Activated CD8-positive, alpha-beta memory T cell treated with anti-CD3 and anti-CD28 coated beads for 36 hours (primary cell): ENCODE data around the gene HDAC5. TPM values are rescaled to one million over a fixed set of nuclear protein-coding genes. Genes with fewer than 3 reads are reported as not detected.
"Not testable (repeated sequence)": the region's sequence is repeated elsewhere in the genome, so short reads cannot be mapped to it uniquely, and the experiment has no call there.

Experiments
- CTCF ChIA-PET: fragments of 350-600 bp; sonication (Branson Sonifier 250); formaldehyde crosslinking; loops from one replicate; lab custom pipeline; 2021; ENCODE audit warnings: antibody characterized with exemption; lab: Charles Lee
- POLR2A ChIA-PET: fragments of 350-600 bp; sonication (Branson Sonifier 250); formaldehyde crosslinking; loops from one replicate; lab custom pipeline; 2021; ENCODE audit warnings: antibody characterized with exemption; lab: Charles Lee
- total RNA-seq, 2 experiments: library from RNA; stranded (reverse); gene quantifications; one replicate each; pipeline ENCODE4 v1.2.3, GENCODE V29; 2021

HDAC5 gene
- total RNA-seq: 10 to 100 TPM; 18.9 to 20.7 TPM

GRCh38 chr17:44123356-44124117 lies at the start of gene HDAC5:
TSS of gene HDAC5 (minus strand) at chr17:44123641. CDS start at chr17:44117515, 6,126 bp downstream.
- CTCF ChIA-PET: interaction anchor here (0.5 to 1.6 kb wide), 15 partner anchors 8 to 434 kb away, joined by 3 to 9 read pairs (median 3); partner anchors contain the start of genes FZD2, HROB, TMEM101 and TMUB2
- POLR2A ChIA-PET: interaction anchor here (0.6 to 1.7 kb wide), 8 partner anchors 15 to 763 kb away, joined by 3 to 7 read pairs (median 4); partner anchors contain the start of genes HROB, LSM12 and TMUB2

GRCh38 chr17:44171931-44172455 lies 48.6 kb upstream of the HDAC5 start:
- ChIA-PET CTCF (no interaction called here), POLR2A (interaction anchor here (0.6 kb wide), 1 partner anchor 259 kb away, joined by 3 read pairs; no protein-coding TSS in a partner anchor)

- ChIA-PET POLR2A (interaction anchor here (0.6 kb wide), 3 partner anchors 11 to 43 kb away, joined by 3 read pairs; no protein-coding TSS in a partner anchor), CTCF (interaction anchor here (1.3 to 1.7 kb wide), 3 partner anchors 30 to 227 kb away, joined by 4 to 6 read pairs (median 5); no protein-coding TSS in a partner anchor)
Measured at GRCh38 chr17:44170499-44171201, 47.2 kb upstream of the HDAC5 start, which contains the start of gene ASB16. TSS of gene ASB16 (plus strand) at chr17:44170704. CDS start at chr17:44170790, 86 bp downstream.

- CTCF ChIA-PET: interaction anchor here (1.3 to 1.7 kb wide), 3 partner anchors 29 to 227 kb away, joined by 4 to 6 read pairs (median 5); no protein-coding TSS in a partner anchor
- POLR2A ChIA-PET: no interaction called here
Measured at GRCh38 chr17:44170135-44170498, 46.7 kb upstream of the HDAC5 start.

GRCh38 chr17:44167181-44167861 lies 43.9 kb upstream of the HDAC5 start:
- POLR2A ChIA-PET: no interaction called here
- CTCF ChIA-PET: interaction anchor here (0.6 to 1.5 kb wide), 5 partner anchors 12 to 184 kb away, joined by 3 to 4 read pairs (median 3); no protein-coding TSS in a partner anchor

- CTCF ChIA-PET: interaction anchor here (1.2 kb wide), 1 partner anchor 31 kb away, joined by 5 read pairs; no protein-coding TSS in a partner anchor
- POLR2A ChIA-PET: no interaction called here
Measured at GRCh38 chr17:44164476-44164875, 41.0 kb upstream of the HDAC5 start.

GRCh38 chr17:44159519-44160210 lies 36.2 kb upstream of the HDAC5 start:
- CTCF ChIA-PET: interaction anchor here (0.5 kb wide), 1 partner anchor 19 kb away, joined by 3 read pairs; no protein-coding TSS in a partner anchor
- POLR2A ChIA-PET: no interaction called here

- POLR2A ChIA-PET: no interaction called here
- CTCF ChIA-PET: interaction anchor here (0.7 to 1.4 kb wide), 2 partner anchors 11 to 13 kb away, joined by 3 read pairs; no protein-coding TSS in a partner anchor
Measured at GRCh38 chr17:44155488-44155887, 32.0 kb upstream of the HDAC5 start.

- ChIA-PET POLR2A (no interaction called here), CTCF (no interaction called here)
Measured at GRCh38 chr17:44152875-44153274, 29.4 kb upstream of the HDAC5 start.

GRCh38 chr17:44149750-44150329 lies 26.4 kb upstream of the HDAC5 start:
- CTCF ChIA-PET: no interaction called here
- POLR2A ChIA-PET: interaction anchor here (0.6 kb wide), 1 partner anchor 16 kb away, joined by 4 read pairs; no protein-coding TSS in a partner anchor

- CTCF ChIA-PET: not testable (repeated sequence)
- POLR2A ChIA-PET: interaction anchor here (0.6 kb wide), 1 partner anchor 17 kb away, joined by 4 read pairs; no protein-coding TSS in a partner anchor
Measured at GRCh38 chr17:44149066-44149465, 25.6 kb upstream of the HDAC5 start.

GRCh38 chr17:44147812-44148211 lies 24.4 kb upstream of the HDAC5 start:
- ChIA-PET CTCF (interaction anchor here (0.7 kb wide), 1 partner anchor 183 kb away, joined by 3 read pairs; no protein-coding TSS in a partner anchor), POLR2A (no interaction called here)

- ChIA-PET CTCF (interaction anchor here (0.5 to 1.2 kb wide), 3 partner anchors 17 to 184 kb away, joined by 3 read pairs; no protein-coding TSS in a partner anchor), POLR2A (no interaction called here)
Measured at GRCh38 chr17:44146375-44147346, 23.2 kb upstream of the HDAC5 start.

- ChIA-PET CTCF (interaction anchor here (1.1 kb wide), 1 partner anchor 21 kb away, joined by 3 read pairs; no protein-coding TSS in a partner anchor), POLR2A (interaction anchor here (0.6 kb wide), 1 partner anchor 12 kb away, joined by 3 read pairs; no protein-coding TSS in a partner anchor)
Measured at GRCh38 chr17:44144966-44145739, 21.7 kb upstream of the HDAC5 start.

GRCh38 chr17:44143921-44144320 lies 20.5 kb upstream of the HDAC5 start:
- POLR2A ChIA-PET: interaction anchor here (0.6 kb wide), 1 partner anchor 56 kb away, joined by 6 read pairs; no protein-coding TSS in a partner anchor
- CTCF ChIA-PET: interaction anchor here (0.6 to 1.0 kb wide), 2 partner anchors 20 to 200 kb away, joined by 3 to 4 read pairs; partner anchors contain the start of gene HDAC5
